ENCODE results near the gene ITPR2. TPM values are rescaled to one million over a fixed set of nuclear protein-coding genes. Genes with fewer than 3 reads are reported as not detected.

ITPR2 gene
- total and polyA plus RNA-seq, 2 of the 13 experiments (the other 11 are each of a cell fraction or from before 2014, with no cell fraction given), result 31.9 to 81.9 TPM

- FAIRE-seq (no peak), DNase-seq (ENCODE audit: low spot score) (no peak), ATAC-seq (no peak)
- Histone ChIP-seq H2AFZ (ENCODE audit: low read length) (no peak overlapping the region), H3K27ac (ENCODE audit: extremely low read length, insufficient read depth, low read length) (no peak overlapping the region), H3K4me3 (replicated peaks in 1 of 3; ENCODE audit: insufficient read depth in 1 of 3, low read depth in 2 of 3, low read length in 3 of 3) (no peak overlapping the region), H3K9ac (ENCODE audit: insufficient read depth, low read depth, low read length) (no peak overlapping the region), H3K9me3 (ENCODE audit: low read length) (no peaks in the 10 kb centered on the region), H3K4me2 (ENCODE audit: low read depth, low read length) (no peak overlapping the region), H3K36me3 (replicated peaks in 1 of 2; ENCODE audit: control insufficient read depth in 1 of 2, insufficient read depth in 2 of 2, low read length in 2 of 2) (peaks cover 14 to 59% of the 10 kb centered on the region in 2 experiments), H3K27me3 (ENCODE audit: control insufficient read depth in 1 of 2, insufficient read depth in 2 of 2, low read length in 2 of 2) (no peaks in the 10 kb centered on the region), H4K20me1 (ENCODE audit: insufficient read depth, low read length) (no peaks in the 10 kb centered on the region; the same call in 1 of the 2 replicates), H3K79me2 (ENCODE audit: insufficient read depth, low read length) (no peaks in the 10 kb centered on the region), H3K4me1 (ENCODE audit: insufficient read depth, low read length) (no peaks in the 10 kb centered on the region)
- TF ChIP-seq ISL2 (CRISPR knock-in tag; IDR thresholded peaks at IDR 0.05), result no peak
- no peak for TF ChIP-seq AGO2 (optimal IDR thresholded peaks at IDR 0.05; ENCODE audit: low read depth, low read length)
- no peak for TF ChIP-seq SALL2 (CRISPR knock-in tag; IDR thresholded peaks at IDR 0.05)
- no peak for TF ChIP-seq XBP1 (CRISPR knock-in tag; IDR thresholded peaks at IDR 0.05)
- TF ChIP-seq KAT2B (IDR thresholded peaks at IDR 0.05; ENCODE audit: borderline replicate concordance, low read depth, low read length), result no peak
- TF ChIP-seq NFKB2 (CRISPR knock-in tag; IDR thresholded peaks at IDR 0.05; ENCODE audit: borderline replicate concordance), result no peak
- TF ChIP-seq HDAC6 (IDR thresholded peaks at IDR 0.05; ENCODE audit: low read depth, low read length), result no peak
- no peak for TF ChIP-seq ZNF737 (CRISPR knock-in tag; IDR thresholded peaks at IDR 0.05; ENCODE audit: borderline replicate concordance)
- TF ChIP-seq CEBPZ (IDR thresholded peaks at IDR 0.05; ENCODE audit: low read length), result no peak
- no peak for TF ChIP-seq ATF4 (CRISPR knock-in tag; IDR thresholded peaks at IDR 0.05)
- TF ChIP-seq TAF1 (CRISPR knock-in tag; IDR thresholded peaks at IDR 0.05), result no peak
- 98% methylated on average over 2 of the region's 2 CpGs for WGBS (ENCODE audit: low lambda C conversion rate)
- CTCF ChIA-PET (ENCODE audit: low intra/inter-chr PET ratio, low total read pairs), result no interaction called here
- POLR2A ChIA-PET, result no interaction called here
- BruUV-seq (replicated peaks), result no TSS peak
- in situ Hi-C loops (cut with HindIII; ENCODE audit: extremely low pct_ligation_motif_present, low pct_unique_long_range_greater_than_20kb), result no loop called here
- intact Hi-C loops (cut with micrococcal nuclease; ENCODE audit: unreplicated experiment), result no loop called here
These were observed 252.4 kb downstream of the ITPR2 start for GRCh38 chr12:26580619-26581018.
